Measurements from ENCODE around the gene MEN1.

The MEN1 gene

DNA sequence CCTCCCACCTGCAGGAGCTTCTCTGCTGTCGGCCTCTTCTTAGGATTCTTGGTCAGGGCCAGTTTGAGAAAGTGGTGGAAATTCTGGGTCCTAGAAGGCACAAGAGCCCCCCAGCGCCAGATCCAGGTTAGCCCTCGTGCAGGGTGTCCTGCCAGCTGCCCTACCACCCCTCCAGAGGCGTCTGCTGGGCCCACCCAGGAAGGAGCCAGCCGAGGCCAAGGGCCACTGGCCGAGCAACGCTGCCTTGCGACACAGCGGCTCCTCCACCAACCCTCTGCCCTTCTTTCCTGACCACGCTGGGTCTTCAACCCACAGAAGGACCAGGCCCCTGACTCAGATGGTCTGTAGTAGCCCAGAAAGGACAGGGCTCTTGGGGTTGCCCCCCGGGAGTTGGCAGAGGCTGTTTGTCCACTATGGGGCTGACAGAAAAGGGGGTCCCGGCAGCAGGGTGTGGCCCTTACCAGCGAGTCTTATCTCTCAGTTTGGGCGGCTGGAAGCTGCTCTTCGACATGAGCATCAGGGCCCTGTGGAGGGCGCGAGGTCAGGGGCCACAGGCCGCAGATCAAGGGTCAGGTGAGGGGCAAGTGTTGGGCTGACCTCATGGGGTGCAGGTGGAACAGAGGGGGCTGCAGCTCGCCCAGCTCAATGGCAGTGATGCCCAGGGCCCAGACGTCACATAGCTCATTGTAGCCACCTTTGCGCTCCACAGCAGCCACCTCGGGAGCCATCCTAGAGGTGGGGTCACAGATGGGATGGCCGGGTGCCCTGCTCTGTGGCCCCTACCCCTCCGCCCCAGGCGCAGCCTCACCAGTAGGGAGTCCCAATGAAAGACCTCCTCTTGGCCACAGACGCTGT is 9.8 kb downstream of the MEN1 start:
- no peak for DNase-seq

DNA sequence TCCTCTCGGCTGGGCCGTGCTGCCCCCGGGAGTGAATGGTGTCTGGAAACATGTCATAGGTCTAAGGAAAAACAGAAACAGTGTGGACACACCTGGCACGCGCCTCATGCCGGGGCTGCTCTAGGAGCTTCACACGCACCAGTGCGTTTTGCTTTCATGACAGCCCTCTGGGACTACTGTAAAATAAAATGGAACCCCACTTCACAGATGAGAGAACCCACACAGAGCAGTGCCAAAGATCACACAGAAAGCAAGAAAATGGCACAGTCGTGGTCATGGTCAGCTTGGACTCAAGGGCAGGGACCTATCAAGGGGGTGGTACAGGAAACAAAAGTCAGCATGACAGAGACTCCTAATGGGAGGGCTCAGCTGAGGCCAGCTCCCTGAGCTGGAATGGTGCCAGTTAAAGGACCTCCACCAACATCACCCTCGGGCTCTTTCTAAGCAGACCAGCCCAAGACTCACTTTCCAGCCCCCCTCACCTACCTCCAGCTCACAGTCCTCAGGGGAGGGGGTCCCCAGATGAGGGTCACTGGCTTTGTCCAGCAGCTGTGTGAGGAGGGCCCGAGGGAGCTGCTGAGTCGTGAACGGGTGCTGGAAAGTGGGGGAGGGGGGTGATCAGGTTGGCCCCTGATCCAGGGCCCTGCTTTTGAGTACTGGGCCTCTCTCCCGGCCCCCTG is 10.6 kb downstream of the MEN1 start:
- DNase-seq = no peak

DNA sequence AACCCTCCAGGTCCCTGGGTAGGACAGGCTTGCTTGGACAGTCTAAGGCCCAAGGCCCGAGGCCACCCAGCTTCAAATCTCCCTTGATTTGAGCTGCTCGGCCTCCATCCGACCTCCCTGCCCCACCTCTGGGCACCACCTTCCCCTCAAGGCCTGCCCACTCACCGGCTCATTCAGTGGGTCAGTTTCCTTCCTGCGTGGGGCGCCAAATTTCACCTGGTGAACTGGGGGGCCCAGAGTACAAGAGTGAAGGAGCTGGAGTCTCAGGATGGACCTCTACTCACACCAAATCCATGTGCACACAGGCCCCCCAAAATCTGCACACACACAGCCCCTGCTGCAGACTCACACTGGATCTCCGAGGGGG is 11.1 kb downstream of the MEN1 start:
- no peak for DNase-seq

DNA sequence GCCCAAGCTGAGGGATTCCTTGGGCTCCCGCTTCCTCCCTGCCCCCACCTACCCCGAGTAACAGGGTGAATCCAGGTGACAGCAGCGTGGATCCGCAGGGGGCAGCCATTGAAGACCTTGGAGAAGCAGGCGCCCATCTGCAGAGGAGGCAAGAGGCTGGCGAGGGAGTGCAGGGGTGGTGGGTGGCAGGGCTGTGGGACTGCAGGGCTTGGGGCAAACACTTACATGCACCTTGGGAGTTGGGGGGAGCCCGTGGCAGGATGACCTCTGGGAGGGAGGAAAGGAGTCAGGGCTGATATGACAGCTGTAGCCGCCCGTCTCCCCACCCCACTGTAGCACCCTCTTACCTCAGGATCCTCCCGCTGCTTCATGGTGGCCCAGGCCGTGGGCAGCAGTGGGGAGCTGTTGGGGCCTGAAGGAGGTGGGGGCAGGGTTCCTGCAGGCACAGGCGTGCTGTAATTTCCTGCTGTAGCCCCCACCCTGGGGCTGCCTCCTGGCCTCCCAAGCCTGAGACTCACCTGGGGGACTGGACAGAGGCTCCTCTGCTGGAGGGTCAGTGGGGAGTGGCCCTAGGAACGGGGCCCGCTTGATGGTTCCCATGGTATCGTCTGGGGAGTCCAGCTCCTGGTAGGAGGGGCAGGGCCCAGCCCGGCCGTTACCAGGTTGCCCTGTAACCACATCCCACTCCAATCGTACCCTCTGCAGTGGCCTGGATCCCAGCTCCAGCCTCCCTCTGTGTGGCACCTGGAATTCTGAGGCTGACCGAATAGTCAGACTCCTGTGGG is 13.4 kb downstream of the MEN1 start:
- no peak for DNase-seq

DNA sequence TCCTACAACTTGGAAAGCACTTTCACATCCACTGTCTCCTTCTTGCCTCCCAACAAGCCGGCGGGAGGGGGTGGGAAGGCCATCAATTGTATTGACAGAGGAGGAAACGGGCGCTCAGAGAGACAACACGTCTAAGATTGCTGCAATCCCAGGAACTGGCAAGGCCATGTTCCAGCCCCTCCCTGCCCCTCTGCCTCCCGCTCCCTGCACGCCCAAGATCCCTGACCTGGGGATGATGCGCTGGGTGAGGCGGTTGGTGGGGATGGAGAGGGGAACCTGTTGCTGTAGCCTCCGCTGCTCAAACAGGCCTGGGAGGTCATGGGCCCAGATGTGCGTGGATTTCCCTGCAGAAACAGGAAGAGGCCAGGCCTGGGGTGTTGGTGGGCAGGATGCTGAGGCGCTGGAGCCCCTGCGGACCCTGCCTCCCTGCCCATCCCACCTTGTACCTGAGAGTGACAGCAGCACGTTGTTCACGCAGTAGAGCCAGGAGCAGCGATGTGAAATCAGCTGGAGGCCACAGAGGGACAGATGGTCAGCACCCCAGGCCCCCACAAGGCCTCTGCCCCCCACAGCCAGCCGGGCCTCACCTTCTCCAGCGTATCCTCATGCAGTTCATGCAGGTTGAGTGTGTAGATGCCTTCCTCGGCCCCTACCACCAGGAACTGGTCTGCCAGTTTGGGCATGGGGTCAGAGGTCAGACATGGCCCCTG is 14.1 kb downstream of the MEN1 start:
- DNase-seq = no peak

DNA sequence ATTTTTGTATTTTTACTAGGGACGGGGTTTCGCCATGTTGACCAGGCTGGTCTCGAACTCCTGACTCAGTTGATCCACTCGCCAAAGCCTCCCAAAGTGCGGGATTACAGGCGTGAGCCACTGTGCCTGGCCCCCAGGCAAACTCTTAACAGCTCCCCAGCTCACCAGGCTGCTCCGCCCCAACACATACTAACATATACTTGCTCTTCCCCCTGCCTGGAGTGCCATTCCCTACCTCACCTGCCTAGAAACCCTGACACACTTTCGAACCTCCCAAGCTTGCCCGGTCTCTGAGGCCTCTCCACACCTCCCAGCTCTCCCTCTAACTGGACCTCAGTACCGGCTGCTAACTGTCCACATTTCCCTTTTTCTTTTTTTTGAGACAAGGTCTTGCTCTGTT is 15.8 kb downstream of the MEN1 start:
- DNase-seq = no peak

DNA sequence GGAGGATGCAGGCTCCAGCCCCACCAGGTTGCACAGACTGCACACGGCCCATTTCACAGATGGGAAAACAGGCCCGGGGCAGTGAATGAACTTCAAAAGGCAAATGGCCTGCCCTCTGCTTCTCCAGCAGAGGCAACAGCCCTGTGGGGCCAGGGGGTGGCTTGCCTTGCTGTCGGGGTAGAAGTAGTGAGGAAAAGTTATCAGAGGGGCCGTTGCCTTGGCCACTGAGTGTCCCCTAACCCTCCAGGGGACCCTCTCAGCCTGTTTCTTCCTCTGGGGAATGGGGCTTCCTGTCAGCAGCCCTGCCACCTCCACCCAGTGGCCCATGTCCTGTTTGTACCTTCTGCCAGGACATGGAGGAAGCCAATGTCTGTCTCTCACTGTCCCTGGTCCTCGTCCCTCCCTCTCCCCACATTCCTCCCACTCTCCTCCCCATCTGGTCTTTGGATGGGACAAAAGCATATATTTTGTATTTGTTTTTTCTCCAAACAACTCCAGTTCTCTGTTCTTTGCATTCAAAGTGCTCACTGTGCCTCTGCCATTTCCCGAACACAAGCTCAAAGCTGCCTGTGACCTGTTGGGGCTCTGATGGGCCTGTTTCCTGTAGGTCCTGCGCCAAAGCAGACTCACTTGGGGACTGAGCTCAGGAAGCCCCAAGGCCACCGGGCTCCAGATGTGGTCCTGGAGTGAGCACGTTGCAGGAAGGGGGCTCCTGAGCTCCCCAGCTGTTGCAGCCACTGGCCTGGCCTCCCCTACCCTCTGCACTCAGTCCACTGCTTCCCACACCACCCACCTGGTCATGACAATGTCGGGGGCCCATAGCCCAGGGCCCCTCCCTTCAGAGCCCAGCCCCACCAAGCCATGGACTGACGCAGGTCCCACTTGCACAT is 16.8 kb downstream of the MEN1 start:
- DNase-seq = no peak

DNA sequence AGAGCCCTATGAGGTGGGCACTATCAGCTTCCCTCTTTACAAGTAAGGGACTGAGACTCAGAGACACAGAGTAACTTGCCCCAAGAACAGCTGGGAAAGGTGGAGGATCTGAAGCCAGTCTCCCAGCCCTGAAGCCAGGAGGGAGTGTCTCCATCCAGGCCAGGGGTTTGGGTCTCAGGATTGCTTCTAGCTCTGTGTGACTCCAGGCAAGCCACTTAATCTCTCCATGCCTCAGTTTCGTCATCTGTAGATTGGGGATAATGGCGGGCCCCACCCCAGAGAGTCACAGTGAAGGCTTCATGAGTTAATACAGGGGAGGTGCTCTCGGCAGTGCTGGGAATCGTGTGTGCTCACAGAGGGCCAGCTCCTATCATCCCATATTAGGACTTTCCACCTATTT is 17.9 kb downstream of the MEN1 start:
- no peak for DNase-seq

DNA sequence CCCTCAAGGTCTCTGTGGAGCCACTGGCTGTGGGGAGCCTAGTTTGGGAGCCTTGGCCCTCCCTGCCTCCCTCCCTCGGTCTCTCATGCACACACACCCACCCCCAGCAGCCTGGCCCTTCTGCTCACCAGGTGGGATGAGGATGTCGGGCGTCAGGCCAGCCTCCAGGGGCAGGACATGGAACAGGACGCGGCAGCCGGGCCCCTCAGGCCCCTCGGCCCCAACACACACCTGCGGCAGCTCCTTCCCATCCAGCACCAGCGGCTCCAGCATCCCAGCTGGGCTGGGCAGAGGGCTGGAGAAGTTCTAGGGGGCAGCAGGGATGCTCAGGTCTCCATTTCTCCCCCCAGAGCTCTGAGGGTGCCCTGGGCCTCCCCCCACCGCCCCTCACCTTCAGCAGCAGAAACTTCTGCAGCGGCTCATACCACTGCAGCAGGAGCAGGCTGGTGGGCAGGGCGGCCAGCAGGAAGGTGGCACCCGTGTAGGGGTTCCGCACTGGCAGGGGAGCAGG is 18.5 kb downstream of the MEN1 start:
- no peak for DNase-seq

DNA sequence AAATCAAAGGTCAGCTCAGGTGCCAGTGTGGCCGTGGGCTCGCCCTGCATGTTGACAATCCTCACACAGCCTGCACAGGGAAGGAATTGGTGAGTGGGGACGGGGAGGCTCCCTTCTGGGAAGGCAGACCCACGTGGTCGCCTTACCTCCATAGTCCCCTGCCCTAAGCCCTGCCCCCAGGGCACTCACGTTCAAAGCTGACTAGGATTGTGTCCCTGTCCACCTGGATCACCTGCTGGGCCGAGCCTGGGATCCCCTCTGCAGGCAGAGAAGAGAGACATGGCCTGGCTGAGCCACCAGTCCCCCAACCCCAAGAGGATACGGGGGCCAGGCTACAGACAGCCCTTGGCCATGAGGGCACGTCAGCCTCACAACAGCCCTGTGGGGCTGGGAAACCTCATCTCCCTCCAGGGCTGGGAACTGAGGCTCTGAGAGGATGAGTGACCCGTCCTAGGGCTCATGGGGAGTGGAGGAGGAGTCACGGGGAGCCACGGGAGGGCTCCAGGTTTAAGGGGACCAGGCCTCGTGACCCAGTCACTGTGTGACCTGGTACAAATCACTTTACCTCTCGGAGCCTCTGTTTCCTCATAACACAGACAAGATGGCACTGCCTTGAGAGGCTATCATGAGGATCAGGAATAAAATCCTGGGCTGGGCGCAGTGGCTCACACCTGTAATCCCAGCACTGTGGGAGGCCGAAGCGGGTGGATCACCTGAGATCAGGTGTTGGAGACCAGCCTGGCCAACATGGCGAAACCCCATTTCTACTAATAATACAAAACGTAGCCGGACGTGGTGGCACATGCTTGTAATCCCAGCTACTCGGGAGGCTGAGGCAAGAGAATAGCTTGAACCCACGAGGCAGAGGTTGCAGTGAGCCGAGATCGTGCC is 19.9 kb downstream of the MEN1 start:
- no peak for DNase-seq

DNA sequence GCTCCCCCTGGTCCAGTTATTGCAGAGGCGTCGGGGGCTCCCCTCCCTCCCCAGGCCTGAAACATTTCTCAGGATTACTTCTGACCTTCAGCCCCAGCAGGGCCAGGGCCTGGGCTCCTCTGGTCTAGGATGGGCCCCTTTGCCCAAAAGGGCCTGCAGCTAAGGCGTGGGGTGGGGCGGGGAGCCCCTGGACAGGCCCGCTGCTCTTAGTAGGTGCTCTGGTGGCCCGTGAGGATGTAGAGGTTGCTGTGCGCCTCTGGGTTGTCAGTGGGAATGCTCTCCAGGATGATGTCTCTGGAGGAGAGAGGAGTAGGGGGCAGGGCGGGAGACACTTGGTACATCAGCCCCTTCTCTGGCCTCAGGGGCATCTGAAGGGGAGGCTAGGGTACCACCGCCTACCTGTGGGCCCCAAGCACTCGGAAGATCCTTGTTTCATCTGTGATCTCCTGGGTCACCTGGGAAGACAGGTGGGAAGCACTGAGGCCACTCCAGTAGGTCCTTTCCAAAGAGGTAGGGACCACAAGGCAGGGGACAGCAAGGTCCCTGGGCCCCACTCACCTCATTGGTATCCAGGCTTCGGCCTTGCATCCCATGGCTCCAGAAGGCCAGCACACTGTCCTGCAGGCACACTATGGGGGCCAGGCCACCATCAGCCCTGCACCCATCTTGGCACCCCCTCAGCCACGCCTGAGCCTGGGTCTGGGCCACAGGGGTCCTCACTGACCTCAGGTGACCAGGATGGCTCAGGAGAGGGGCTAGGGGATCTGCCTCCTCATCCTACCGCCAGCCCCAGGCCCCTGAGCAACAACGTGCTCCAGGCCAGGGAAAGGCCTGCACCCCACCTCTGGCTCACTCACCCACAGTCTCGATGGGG is 20.8 kb downstream of the MEN1 start:
- DNase-seq = no peak

DNA sequence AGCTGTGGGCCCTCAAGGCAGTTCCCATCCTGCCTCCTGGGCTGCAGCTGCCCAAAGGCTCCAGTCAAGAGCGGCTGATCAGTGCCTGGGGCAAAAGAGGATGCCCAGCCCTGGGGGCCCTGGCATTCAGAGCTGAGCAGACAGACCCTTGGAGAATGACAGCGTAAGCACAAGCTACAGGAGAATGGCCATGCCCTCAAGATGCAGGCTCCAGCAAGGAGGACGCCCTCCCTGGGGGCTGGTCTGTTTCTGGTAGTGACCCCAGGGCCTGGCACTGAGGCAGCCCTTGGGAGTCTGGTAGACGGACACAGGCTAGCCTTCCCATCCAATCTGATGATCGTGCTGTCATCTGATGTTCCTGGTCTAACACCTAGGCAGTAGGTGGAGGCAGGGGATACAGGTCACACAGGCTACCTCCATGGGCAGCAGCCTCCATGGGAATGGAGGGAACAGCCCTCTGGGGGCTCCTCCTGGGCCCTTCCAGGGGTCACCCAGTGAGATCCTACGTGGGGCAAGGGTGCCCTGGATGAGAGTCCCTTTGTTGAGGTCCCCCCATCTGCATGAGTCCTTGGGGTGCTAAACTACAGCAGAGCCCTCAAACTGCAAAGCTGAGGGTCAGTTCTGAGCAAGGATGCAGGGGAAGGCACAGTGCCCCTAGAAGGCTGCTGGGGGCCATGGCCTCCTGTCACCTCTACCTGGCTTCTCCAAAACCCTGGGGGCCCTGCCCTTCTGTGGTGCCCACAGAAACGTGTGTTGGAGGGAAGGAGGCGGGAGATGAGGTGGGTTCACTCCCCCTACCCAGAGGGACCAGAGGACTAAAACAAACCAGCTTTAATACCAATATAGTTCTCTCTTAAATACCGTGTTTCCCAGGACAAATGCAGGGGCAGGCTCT is 21.8 kb downstream of the MEN1 start:
- DNase-seq = no peak

DNA sequence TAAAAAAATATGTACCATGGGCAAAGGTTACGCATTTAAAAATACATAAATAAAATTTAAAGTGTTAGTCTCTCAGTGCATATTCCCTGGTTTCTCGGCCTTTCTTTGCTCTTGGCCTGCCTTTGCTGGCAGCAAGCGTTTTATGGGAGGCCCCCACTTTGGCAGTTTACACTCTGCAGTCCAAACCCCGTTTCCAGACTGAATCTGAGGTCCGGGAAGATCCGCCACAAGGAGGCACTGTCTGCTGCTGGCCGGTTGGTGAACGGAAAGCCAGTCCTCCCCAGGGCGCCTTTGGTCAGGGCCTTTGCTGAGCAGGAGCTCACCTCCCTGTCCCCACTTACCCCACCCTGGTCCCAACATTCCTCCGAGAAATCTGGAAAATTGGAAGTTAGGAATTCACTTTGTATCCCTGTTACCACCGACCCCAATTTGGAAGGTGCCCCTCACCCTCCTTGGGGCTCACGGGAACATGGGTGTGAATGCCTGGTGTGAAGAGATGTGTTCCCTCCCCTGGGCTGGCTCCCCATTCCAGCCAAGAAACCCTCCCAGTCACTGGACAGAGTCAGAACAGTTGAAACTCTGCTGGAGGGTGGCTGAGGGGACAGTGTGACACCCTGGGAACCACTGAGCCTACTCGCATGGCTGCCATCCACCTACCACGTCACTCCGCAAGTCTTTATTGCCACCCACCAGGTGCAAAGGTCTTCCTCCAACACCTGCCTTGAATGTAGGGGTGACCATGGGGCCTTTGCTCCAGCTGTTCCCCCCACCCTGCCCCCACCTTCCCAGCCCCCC is 22.6 kb downstream of the MEN1 start:
- DNase-seq = peak; percentile 31

DNA sequence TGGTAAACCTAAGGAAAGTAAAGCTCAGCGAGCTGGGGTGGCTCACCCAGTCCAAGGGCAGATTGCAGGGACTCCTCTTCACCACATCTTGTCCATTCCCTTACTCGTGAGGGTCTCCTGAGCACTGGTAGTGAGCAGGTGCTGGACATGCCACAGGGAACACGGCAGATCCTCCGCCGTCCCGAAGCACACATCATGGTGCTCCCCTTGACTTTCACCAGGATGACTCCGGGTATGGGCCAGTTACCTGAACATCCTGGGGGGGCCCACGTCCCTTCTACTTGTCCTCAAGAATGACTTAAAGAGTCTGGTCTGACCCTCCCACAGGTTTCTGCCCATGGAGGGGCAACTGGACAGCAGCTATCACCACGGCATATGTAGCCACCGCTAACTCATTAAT is 24.0 kb downstream of the MEN1 start:
- no peak for DNase-seq

DNA sequence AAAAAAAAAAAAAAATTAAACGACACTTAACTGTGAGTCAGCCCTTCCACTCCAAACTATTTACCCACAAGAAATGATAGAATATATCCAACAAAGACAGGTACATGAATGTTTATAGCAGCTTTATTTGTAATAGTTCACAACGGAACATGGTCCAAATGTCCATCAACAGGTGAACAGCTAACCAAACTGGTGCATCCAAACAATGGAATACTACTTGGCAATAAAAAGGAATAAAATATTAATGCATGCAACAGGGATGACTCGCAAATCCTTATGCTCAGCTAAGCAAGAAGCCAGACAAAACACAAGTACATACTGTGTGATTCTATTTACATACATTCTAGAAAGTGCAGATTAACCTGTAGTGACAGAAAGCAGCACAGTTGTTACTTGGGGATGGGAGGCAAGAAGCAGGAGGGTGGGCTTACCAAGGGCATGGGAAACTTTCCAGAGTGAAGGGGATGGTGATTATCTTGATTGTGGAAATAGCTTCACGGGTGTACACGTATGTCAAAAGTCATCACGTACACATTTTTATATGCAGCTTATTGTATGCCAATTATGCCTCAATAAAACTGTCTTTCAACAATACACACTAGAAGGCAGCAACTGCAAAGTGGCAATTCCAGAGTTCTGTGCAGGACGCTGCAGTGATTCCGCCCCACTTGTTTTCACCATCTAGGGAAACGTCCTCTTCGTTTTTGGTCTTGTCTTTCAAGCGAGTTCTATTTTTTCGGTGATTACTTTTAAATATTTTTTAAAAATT is 25.4 kb downstream of the MEN1 start:
- no peak for DNase-seq

DNA sequence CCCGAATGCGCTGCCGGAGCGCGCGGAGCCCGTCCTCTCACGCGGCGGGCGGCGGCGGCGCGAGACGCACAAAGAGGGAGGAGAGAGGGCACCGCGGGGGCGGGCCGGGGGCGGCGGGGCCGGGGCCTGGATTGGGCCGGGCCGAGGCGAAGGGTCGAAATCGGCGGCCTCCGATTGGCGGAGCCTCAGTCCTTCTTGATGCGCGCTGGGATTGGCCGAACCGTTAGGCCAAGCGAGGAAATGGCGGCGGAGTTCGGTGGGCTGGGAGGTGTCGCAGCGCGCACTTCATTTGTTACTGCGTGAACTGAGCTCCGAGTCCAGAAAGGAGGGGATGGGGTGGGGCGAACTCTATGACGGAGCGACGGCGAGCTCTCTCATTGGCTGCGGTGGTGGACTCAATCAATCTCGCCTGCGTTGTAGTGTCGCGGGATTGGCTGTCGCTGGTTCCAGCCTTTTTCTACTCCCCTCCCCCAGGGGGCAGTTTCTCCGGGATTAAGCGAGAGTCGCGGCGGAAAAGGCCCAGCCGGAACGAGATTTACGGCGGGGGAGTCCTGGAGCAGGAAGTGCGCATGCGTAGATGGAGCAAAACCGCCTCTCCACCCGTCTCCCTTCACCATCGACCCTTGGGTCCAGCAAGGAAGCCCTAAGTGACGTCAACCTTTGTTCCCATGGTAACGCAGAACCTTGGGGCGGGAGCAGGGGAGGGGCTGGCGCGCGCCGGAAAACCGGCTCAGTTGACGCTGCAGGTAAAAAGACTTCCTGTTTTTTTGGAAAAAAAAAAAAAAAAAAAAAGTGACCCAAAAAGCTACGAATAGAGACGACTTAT is 31.7 kb downstream of the MEN1 start, which contains the start of gene SF1:
SF1 (minus strand) TSS at position 70 of the 826 bp plus-strand sequence. CDS start 150 bp downstream, outside the sequence.
- DNase-seq = peak; percentile 98
